ENCODE measurements around the gene CD209. TPM values are rescaled to one million over a fixed set of nuclear protein-coding genes. Genes with fewer than 3 reads are reported as not detected.

The CD209 gene
- total and polyA plus RNA-seq, 2 experiments from 2014 or later = 0.35 TPM; not detected in 1

GRCh38 chr19:7792281-7792680, 44.9 kb upstream of the CD209 start:
- H3K27me3 ChIP-seq (ENCODE audit: insufficient read depth) = peaks cover 35% of the 10 kb centered on the region
- Mint-ChIP-seq H3K27me3 (ENCODE audit: insufficient read depth, low read depth, poor library complexity) (peaks cover 29% of the 10 kb centered on the region), H3K4me1 (peaks cover 15% of the 10 kb centered on the region), H3K27ac (no peak overlapping the region), H3K9me3 (peaks cover 4% of the 10 kb centered on the region), H3K36me3 (ENCODE audit: low read depth) (0 out of 3 replicates have a peak, but pooled peaks cover 1% of the 10 kb centered on the region), H3K4me3 (no peak overlapping the region; the same call in 2 of the 3 replicates)
- DNase-seq (ENCODE audit: low spot score) (peak; percentile 12), ATAC-seq (no peak)
- no peaks in the 10 kb centered on the region for H3K36me3 ChIP-seq (ENCODE audit: insufficient read depth)
- H3F3A ChIP-seq (replicated peaks; ENCODE audit: low read depth) = no peaks in the 10 kb centered on the region
- H3K4me1 ChIP-seq (ENCODE audit: insufficient read depth) = no peaks in the 10 kb centered on the region; the same call in 1 of the 2 replicates
- no peaks in the 10 kb centered on the region for H4K20me1 ChIP-seq (replicated peaks; ENCODE audit: insufficient read depth)
- H3K4me3 ChIP-seq = no peak overlapping the region
- H3K4me2 ChIP-seq = no peak overlapping the region
- H3K9me2 ChIP-seq (ENCODE audit: insufficient read depth) = no peaks in the 10 kb centered on the region
- no peak overlapping the region for H3K27ac ChIP-seq (ENCODE audit: low read depth)
- H3K79me2 ChIP-seq (replicated peaks; ENCODE audit: insufficient read depth) = no peaks in the 10 kb centered on the region
- TF ChIP-seq ZNF462 (CRISPR knock-in tag; IDR thresholded peaks at IDR 0.05) (no peak), ZNF331 (CRISPR knock-in tag; IDR thresholded peaks at IDR 0.05; ENCODE audit: low read depth) (no peak), EZH2phosphoT487 (IDR thresholded peaks at IDR 0.05; ENCODE audit: unreplicated experiment) (no peak), POLR2AphosphoS5 (IDR thresholded peaks at IDR 0.05; ENCODE audit: low read depth) (no peak), JUNB (IDR thresholded peaks at IDR 0.05; ENCODE audit: unreplicated experiment) (no peak), ZNF114 (CRISPR knock-in tag; IDR thresholded peaks at IDR 0.05) (no peak), CTCF (conservative IDR thresholded peaks at IDR 0.05; ENCODE audit: low read depth in 2 of 2) (no peak), NANOG (IDR thresholded peaks at IDR 0.05; ENCODE audit: borderline replicate concordance) (no peak), STAT1 (IDR thresholded peaks at IDR 0.05; ENCODE audit: unreplicated experiment) (no peak), ETS1 (IDR thresholded peaks at IDR 0.05) (no peak), REST (IDR thresholded peaks at IDR 0.05; ENCODE audit: unreplicated experiment) (no peak), EZH2 (IDR thresholded peaks at IDR 0.05; ENCODE audit: low read depth, unreplicated experiment) (no peak)
- no peak overlapping the region for H2AFZ ChIP-seq

Data from GM23338 (cell line).